GM21619 (cell line): ENCODE measurements around the gene CCDC136.
A peak's percentile ranks its signal among the peaks of the same experiment; 100 is the strongest.

Experiments used
- ATAC-seq: cut with Tn5 transposase; IDR thresholded peaks from one replicate; pipeline ENCODE4 v1.9.1; 2021; ENCODE audit not compliant: unreplicated experiment

CCDC136 gene

DNA sequence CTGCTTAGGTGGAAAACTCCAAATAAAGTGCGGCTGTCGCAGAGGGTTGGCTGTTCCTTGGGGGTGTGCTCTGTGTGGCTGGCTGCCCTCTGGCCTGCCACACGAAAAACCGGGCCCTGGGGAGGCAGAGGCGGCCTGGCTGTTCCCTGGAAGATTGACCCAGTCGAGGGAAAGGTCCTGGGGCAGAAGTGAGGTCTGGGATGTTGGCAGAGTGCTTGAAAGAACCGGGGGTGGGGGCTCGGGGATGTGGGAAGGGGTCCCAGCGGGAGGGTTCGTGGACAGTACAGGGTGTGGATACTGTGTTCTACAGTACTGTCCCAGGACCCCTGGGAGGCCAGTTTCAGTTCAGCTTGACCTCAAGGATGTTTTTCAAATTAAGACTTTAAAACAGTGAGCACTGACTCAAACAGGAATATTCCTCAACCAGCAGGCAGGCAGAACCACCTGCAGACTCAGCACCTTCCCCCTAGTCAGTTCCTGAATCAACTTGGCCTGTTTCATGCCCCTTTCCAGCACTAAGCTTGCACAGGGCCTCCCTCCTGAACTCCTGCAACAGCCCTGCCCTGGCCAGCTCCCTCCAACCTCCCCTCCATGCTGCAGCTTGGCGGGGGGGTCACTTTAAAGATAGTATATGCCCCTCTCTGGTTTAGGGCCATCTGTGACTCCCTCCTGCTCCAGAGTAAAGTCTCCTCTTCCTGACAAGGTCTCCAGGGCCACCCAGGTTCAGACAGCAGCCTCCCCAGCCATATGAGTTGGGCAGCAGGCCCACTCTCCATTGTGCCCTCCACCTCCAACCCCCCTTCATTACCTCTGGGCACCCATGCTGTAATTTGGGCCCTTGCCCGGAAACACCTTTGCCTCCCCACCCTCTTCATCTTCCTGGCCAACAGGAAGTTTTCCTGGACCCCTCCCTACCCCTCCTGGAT, 67.7 kb downstream of the CCDC136 start:
- ATAC-seq, result no peak

DNA sequence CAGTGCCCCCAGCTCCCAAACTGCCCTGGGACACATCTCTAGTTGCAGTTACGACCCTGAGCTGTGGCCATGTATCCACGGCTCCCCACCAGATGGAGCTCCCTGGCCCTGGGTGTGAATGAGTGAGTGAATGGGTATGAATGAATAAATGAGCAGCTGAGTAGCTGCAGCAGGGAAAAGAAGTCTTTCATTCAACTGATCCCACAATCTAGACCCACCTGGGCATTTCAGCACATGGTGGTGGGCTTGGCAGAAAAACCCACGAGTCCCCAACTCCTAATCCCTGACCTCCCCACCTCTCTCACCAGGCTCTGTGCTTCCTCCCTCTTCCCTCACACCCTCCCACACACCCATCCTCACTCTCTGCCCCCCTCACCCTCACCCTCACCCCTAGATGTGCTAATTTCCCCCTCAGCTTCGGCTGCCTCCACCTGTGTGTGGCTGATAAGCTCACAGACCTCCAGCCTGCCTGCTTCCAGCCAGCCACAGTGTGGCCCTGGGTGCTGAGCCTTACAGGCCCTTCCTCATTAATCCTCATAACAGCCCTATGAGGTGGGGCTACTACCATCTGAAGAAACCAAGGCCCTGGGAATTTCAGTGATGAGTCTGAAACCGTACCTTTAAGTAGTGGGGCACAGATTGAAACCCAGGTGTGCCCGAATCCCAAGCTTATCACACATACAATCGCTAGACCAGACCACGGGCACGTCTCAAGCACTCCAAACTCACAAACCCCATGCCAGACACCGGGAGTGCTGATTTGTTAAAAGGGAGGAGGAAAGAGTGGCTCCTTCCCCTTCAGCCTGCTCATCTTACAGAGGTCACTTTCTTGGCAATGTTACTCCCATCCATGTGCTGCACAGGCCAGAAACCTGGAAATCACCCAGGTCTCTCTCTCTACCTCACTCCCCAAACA, 68.6 kb downstream of the CCDC136 start:
- ATAC-seq, result no peak

DNA sequence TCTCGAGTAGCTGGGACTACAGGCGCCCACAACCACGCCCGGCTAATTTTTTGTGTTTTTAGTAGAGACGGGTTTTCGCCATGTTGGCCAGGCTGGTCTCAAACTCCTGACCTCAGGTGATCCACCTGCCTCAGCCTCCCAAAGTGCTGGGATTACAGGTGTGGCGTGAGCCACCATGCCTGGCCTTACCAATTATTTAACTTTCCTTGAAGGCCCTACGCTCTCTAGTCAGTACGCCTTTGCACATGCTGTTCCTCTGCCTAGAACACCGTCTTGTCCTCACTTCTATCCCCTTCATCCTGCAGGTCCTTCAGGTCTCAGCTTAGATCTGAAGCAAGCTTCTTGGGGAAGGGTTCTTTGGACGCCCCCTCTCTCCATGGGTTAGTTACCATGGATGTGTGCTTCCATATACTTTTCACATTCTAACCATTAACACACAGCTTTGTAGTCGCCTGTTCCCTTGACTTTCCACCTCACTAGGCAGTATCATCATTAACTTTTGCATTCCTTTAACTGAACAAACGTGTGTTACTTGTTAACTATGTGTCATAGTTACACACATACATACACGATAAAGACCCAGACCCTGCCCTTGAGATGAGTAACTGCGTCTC, 70.3 kb downstream of the CCDC136 start:
- ATAC-seq, result no peak

GRCh38 chr7:128862571-128863432, 71.0 kb downstream of the CCDC136 start, which contains the start of gene ATP6V1F:
TSS of gene ATP6V1F (plus strand) at chr7:128862856. CDS start at chr7:128862905, 49 bp downstream.
- peak; percentile 83 for ATAC-seq

- peak; percentile 35 for ATAC-seq
Observed at GRCh38 chr7:128863433-128863989, 71.7 kb downstream of the CCDC136 start.

- ATAC-seq, result no peak
Observed at GRCh38 chr7:128865303-128865702, 73.5 kb downstream of the CCDC136 start.

DNA sequence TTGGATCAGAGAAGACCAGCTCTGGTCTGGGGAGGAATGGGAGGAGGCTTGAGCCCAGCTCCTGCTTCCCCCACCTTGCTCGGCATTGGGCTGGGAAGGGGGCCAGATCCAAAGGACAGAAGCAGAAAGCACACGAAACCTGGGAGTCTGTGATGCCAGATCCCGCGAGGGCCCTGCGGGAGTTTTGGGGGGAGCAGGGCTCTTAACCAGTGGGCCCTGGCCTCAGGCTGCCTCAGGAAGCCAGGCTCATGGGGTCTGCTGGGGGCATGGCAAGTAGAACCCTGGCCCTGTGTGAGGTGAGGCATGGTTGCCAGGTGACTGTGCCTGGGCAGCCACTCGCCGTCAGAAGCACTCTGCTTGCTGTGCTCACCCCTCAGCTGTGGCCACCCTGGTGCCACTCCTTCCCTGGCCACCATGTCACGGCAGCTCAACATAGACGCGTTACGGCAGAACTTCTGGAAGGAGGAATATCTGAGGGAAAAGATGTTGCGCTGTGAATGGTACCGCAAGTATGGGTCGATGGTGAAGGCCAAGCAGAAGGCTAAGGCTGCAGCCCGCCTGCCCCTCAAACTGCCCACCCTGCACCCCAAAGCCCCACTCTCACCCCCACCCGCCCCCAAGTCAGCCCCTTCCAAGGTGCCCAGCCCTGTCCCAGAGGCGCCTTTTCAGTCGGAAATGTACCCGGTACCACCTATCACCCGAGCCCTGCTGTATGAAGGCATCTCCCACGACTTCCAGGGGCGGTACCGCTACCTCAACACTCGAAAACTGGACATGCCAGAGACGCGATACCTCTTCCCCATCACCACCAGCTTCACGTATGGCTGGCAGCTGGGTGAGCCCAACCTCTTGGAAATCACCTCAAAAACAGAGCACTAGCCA, 74.5 kb downstream of the CCDC136 start:
- ATAC-seq, result no peak

DNA sequence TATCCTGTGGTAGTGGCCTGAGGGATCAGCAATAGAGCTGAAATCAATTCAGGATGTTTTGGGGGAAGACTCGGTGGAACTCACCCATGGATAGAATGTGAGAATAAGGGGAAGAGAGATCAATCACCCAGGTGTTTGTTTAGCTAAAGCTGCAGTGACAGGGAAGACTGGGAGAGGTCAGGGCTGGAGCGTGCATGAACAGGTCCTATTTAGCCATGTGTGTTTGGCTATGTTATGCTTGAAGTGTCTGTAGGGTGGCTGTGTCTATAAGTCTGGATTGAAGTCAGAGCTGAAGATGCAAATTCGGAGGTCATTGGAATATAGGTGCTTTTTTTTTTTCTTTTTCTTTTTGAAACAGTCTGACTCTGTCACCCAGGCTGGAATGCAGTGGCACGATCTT, 75.5 kb downstream of the CCDC136 start:
- no peak for ATAC-seq

DNA sequence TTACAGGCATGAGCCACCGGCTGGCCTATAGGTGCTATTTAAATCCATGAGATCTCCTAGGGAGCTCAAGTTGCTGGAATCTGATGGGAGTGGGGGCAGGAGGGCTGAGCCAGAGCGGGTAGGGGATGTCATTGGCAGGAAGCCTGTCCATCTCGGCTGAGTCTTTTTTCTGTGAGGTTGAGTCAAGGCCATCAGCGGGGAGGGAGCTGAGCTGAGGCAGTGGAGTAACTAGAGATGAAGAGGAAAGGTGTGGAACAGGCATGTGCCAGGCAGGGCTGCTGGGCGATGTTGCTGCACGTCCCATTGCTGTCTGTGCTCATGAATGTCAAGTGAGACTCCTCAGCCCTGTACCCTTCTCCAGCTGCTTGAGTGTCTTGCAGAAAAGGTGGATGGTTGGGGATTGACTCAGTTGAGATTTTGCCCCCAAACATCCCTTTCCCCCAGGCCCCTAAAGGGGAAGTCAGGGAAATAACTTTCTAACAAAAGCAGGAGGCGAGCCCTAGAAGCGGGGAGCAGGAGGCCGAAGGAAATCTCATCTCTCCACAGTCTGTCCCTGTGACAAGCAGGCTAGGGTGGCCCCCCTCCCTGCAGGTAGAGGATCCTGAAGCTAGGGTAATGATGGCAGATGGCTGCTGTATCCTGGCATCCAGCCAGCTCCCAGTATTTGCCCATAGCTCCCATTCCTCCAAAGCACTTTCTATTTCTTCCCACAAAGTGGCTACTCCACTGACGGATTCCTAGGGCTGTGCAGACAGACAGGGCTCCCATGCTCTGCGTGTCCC, 76.3 kb downstream of the CCDC136 start:
- no peak for ATAC-seq

- ATAC-seq, result no peak
Observed at GRCh38 chr7:128868624-128869137, 76.9 kb downstream of the CCDC136 start.

- ATAC-seq, result peak; percentile 63
Observed at GRCh38 chr7:128869138-128869943, 77.6 kb downstream of the CCDC136 start.

GRCh38 chr7:128869944-128870285, 78.1 kb downstream of the CCDC136 start:
- peak; percentile 24 for ATAC-seq

GRCh38 chr7:128871050-128871449, 79.3 kb downstream of the CCDC136 start:
- ATAC-seq, result no peak
